Measurements from ENCODE around the gene PHACTR1.

DNA sequence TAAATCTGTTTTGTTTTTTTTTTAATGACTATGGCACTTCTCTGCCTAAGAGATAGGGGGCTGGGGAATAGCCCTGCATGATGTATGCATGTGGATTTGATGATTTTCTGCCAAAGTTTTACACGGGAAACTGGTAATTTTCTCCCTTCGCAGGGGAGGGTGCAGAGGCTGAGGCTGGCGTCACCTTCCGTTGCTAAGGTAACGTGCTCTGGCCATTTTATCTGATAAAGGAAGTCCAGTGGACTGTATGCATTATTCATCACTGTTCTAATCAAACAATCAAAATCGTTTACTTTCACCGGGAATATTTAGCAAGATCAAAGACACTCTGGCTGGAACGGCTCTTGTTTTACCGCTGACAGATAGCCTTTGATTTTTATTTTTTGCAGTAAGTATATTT, 789 bp downstream of the PHACTR1 start:
- TF ChIP-seq POLR2AphosphoS5 (IDR thresholded peaks at IDR 0.05) = no peak
- TF ChIP-seq, protein P1, sequence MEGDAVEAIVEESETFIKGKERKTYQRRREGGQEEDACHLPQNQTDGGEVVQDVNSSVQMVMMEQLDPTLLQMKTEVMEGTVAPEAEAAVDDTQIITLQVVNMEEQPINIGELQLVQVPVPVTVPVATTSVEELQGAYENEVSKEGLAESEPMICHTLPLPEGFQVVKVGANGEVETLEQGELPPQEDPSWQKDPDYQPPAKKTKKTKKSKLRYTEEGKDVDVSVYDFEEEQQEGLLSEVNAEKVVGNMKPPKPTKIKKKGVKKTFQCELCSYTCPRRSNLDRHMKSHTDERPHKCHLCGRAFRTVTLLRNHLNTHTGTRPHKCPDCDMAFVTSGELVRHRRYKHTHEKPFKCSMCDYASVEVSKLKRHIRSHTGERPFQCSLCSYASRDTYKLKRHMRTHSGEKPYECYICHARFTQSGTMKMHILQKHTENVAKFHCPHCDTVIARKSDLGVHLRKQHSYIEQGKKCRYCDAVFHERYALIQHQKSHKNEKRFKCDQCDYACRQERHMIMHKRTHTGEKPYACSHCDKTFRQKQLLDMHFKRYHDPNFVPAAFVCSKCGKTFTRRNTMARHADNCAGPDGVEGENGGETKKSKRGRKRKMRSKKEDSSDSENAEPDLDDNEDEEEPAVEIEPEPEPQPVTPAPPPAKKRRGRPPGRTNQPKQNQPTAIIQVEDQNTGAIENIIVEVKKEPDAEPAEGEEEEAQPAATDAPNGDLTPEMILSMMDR (IDR thresholded peaks at IDR 0.05) = no peak
- TF ChIP-seq EP300 (IDR thresholded peaks at IDR 0.05) = no peak

Measured in stomach (tissue), 4 donors.